ENCODE results near the gene CRB3.

Gene CRB3

DNA sequence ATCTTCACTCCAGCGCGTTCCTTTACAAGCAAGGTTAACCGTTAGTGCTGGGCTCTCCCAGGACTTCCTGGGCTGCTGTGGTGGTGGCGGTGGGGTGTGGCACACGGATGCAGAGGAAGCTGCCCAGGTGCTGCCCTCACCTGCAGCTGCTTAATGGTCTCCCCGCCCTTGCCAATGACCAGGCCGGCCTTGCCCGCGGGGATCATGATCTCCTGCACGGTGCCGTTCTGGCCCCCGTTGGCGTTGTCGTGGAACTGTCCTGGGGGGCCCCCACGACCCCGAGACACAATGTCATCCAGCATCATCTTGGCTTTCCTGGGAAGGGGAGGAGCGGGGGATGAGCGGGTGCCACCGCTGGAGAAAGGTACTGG is 45.5 kb upstream of the CRB3 start:
- DNase-seq (ENCODE audit: low read depth, low spot score): no peak
- no peak overlapping the region for H3K4me3 ChIP-seq (ENCODE audit: low read depth, low read length)
- in situ Hi-C loops (cut with HindIII; ENCODE audit: low sequenced_read_pairs): no loop called here
- TF ChIP-seq, protein P1, sequence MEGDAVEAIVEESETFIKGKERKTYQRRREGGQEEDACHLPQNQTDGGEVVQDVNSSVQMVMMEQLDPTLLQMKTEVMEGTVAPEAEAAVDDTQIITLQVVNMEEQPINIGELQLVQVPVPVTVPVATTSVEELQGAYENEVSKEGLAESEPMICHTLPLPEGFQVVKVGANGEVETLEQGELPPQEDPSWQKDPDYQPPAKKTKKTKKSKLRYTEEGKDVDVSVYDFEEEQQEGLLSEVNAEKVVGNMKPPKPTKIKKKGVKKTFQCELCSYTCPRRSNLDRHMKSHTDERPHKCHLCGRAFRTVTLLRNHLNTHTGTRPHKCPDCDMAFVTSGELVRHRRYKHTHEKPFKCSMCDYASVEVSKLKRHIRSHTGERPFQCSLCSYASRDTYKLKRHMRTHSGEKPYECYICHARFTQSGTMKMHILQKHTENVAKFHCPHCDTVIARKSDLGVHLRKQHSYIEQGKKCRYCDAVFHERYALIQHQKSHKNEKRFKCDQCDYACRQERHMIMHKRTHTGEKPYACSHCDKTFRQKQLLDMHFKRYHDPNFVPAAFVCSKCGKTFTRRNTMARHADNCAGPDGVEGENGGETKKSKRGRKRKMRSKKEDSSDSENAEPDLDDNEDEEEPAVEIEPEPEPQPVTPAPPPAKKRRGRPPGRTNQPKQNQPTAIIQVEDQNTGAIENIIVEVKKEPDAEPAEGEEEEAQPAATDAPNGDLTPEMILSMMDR (IDR thresholded peaks at IDR 0.05; ENCODE audit: low read depth, low read length): no peak

DNA sequence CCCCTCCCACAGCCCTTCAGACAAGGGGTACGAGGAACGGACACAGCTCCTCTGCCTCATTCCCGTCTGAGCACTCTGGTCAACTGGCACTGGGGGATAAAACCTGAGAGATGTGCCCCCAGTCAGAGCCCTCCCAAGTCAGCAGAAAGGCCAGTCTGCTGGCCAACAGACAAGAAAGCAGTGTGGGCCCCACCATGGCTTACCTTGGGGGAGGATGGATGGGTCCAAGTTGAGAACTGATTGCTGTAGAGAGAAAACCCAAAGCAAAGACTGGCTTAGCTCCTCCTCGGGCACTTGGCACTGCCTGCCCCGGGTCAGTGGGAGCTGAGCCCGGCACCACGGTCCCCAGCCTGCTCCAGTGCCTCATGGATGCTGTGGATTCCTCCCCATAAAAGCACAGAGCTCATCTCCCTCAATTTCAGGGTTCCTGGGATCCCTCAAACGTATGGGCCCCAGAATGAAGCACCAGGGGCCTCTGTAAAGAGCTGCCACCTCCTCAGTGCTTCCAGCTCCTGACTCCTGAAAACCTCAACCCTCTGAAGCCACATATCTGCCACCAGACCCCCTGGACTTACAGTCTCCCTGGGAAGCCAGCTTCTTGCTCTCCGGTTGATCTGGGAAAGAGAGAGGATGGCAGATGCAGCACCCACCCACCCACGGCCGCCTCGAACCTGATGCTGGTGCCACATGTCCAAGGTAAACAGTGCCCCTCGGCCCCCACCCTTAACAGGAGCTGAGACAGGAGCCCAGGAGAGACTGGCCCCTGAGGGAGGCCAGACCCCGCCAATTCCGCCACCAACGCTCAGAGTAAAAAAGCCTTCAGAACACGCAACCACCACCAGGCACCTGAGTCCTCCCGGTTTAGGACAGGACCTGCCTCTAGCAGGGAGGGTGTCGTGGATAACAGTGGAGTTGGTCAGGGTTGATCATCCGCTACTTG is 42.7 kb upstream of the CRB3 start:
- no peak overlapping the region for H3K4me3 ChIP-seq (ENCODE audit: low read depth, low read length)
- in situ Hi-C loops (cut with HindIII; ENCODE audit: low sequenced_read_pairs): no loop called here
- no peak for DNase-seq (ENCODE audit: low read depth, low spot score)
- TF ChIP-seq, protein P1 (IDR thresholded peaks at IDR 0.05; ENCODE audit: low read depth, low read length): no peak

DNA sequence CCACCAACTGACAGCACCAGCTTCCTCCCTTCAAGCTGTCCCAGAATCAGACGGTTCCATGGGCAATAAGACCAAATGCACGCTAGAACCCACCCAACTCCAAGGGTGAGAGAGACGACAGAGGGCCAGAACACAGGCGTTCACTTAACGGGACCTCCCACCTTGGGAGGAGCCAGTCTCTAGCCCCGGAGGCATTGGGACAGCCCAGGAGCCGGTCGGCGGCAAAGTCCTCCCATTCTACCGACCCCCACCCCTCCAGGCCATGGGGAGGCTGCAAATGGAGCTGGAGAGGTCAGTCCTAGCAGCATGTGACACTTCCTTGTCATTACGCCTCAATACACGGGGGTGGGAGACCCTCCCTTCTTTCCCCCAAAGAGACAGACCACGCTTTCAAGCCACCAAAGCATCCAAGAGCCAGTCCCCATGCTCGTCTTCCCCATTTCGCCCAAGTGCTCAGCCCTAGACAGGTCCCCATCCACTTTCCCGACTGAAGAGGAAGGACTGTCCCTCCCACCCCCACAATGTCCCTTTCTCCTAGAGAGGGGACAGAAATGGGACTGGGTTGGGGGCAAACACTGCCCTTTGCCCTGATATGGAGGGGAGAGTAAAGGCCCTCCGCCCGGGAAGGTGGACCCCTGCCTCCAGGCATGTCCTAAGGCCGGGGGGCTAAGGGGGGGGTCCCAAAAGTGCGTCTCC is 40.4 kb upstream of the CRB3 start:
- H3K4me3 ChIP-seq (ENCODE audit: low read depth, low read length): peak overlapping the region; percentile 97
- in situ Hi-C loops (cut with HindIII; ENCODE audit: low sequenced_read_pairs): no loop called here
- peak; percentile 37 for DNase-seq (ENCODE audit: low read depth, low spot score)
- TF ChIP-seq, protein P1 (IDR thresholded peaks at IDR 0.05; ENCODE audit: low read depth, low read length): no peak

DNA sequence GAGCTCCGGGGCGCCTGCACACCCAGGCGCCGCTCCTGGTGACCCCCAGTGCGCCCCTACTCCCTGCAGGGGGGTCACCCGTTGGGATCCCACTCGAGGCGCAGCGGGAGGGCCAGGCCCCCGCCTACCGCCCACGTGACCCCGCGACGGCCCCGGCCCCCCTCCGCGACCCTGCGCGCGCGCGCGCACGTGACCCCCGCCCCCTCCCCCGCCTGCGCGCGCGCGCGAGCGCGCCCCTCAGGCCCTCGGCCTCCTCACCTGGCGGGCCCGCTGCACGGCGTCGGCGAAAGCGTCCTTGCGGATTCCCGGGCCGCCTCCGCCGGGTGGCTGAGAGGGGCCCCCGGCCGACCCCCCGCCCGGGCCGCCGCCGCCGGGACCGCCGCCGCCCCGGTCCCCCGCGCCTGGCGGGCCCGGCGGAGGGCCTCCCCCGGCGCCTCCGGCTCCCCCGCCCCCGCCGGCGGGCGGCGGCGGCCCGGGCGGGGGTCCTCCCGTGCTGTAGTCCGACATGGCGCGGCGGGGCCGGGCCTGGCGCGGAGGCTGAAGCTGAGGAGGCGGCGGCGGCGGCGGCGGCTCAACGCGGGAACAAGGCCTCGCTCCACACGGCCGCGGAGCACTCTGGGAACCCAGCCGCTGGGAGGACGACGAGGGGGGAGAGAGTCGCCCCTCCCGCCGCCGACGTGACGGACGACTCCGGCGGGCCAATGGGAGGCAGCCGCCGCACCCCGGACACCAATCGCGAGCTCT is 39.7 kb upstream of the CRB3 start, which contains the start of gene KHSRP:
TSS of gene KHSRP (minus strand) at position 617 of the 744 bp plus-strand sequence. CDS start at position 507, 110 bp downstream.
- TF ChIP-seq, protein P1 (IDR thresholded peaks at IDR 0.05; ENCODE audit: low read depth, low read length): no peak
- in situ Hi-C loops (cut with HindIII; ENCODE audit: low sequenced_read_pairs): no loop called here
- H3K4me3 ChIP-seq (ENCODE audit: low read depth, low read length): peak within 1 kb of the TSS; percentile 97
- DNase-seq (ENCODE audit: low read depth, low spot score): no peak

DNA sequence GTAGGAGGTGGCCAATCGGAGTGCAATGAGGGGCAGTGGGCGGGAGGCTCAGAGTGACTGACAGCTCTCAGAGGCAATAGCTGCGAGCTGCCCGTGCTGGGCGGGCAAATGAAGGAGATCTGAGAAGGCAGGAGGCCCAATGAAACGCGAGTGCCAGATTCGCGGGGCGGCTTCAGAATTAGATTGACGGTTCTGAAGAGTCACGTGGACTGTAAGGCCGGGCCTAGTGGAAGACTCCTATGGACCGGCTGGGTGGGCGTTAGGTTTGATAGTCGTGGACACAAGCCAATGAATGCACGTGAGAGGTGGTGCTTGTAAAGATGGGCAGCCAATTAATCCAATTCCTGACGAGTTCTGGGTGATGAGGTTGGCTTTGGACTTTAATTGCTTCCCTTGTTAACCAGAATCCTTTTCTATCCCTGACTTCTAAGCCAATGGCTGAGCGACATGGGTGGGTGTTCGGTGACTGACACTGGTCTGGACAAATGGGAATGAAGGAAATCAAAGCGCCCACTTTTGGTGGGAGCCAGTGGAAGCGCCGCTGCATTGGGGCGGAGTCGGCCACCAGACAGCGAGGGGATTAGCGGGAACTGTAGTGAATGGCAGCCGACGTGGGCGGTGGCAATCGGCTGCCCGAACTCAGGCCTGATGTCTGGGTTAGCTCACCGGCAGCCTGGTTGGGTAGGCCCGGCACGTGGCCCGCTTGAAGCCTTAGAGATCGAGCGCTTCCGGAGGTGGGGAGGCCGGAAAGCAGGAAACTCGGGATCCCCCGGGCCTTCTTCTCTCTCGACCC is 38.9 kb upstream of the CRB3 start:
- peak overlapping the region; percentile 6 for H3K4me3 ChIP-seq (ENCODE audit: low read depth, low read length)
- in situ Hi-C loops (cut with HindIII; ENCODE audit: low sequenced_read_pairs): no loop called here
- TF ChIP-seq, protein P1 (IDR thresholded peaks at IDR 0.05; ENCODE audit: low read depth, low read length): no peak
- DNase-seq (ENCODE audit: low read depth, low spot score): peak; percentile 100
